ENCODE measurements around the gene AEBP1.

GRCh38 chr7:44109991-44110390 is 5.8 kb downstream of the AEBP1 start:
- TF ChIP-seq CTCF (IDR thresholded peaks at IDR 0.05): no peak
- TF ChIP-seq POLR2A (IDR thresholded peaks at IDR 0.05): no peak

Data from testis (tissue), 2 donors.